HCT116 (cell line): ENCODE results near the gene CRIP3.

ENCODE experiments used
- CTCF ChIP-seq, 3 experiments: fragments of 200-600 bp in 1 of 3; sonication (generic) in 1 of 3; IDR thresholded peaks in 2 of 3; conservative IDR thresholded peaks in 1 of 3; 2 replicates each; pipeline ENCODE4 v1.5.1; 2012 to 2017; ENCODE audit warnings: low read depth in 2 of 3, low read length in 2 of 3, antibody characterized with exemption in 1 of 3, borderline replicate concordance in 1 of 3, control low read depth in 1 of 3, mild to moderate bottlenecking in 1 of 3, mixed read lengths in 1 of 3, mixed run types in 1 of 3, moderate library complexity in 1 of 3; ENCODE audit not compliant: insufficient read depth in 1 of 3
- EZH2phosphoT487 ChIP-seq: fragments of 200-600 bp; IDR thresholded peaks from 2 replicates; pipeline ENCODE4 v1.6.1; 2018; ENCODE audit warnings: antibody characterized with exemption, borderline replicate concordance
- JUND ChIP-seq: IDR thresholded peaks from 2 replicates; pipeline ENCODE4 v1.6.1; 2012
- YY1 ChIP-seq: IDR thresholded peaks from 2 replicates; pipeline ENCODE4 v1.6.1; 2011; ENCODE audit warnings: low read length, low read depth, moderate library complexity, mild to moderate bottlenecking; ENCODE audit not compliant: insufficient replicate concordance; ENCODE audit errors: extremely low read depth
- ZNF274 ChIP-seq: fragments of 200-500 bp; sonication (Bioruptor generic); IDR thresholded peaks from 2 replicates; pipeline ENCODE4 v1.6.1; 2014; ENCODE audit warnings: mild to moderate bottlenecking, low read depth, low read length, inconsistent platforms
- TF ChIP-seq, protein P1 (sequence below): IDR thresholded peaks from 2 replicates; pipeline ENCODE4 v1.6.1; 2012

GRCh38 chr6:43325876-43326275 lies 17.2 kb upstream of the CRIP3 start:
- no peak for TF ChIP-seq CTCF (IDR thresholded peaks at IDR 0.05 in 2 of 3, conservative IDR thresholded peaks at IDR 0.05 in 1 of 3; ENCODE audit: borderline replicate concordance in 1 of 3, insufficient read depth in 1 of 3, low read depth in 2 of 3, low read length in 2 of 3)
- TF ChIP-seq JUND, result no peak
- TF ChIP-seq, protein P1, sequence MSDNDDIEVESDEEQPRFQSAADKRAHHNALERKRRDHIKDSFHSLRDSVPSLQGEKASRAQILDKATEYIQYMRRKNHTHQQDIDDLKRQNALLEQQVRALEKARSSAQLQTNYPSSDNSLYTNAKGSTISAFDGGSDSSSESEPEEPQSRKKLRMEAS, result no peak
- TF ChIP-seq ZNF274, result no peak
- no peak for TF ChIP-seq YY1
- TF ChIP-seq EZH2phosphoT487, result no peak
